NCI-H2107 (cell line): ENCODE data around the gene MAML2.

Experiments used
- DNase-seq: peaks from one replicate; lab custom pipeline; 2025; lab: John Stamatoyannopoulos, UW

Gene MAML2

DNA sequence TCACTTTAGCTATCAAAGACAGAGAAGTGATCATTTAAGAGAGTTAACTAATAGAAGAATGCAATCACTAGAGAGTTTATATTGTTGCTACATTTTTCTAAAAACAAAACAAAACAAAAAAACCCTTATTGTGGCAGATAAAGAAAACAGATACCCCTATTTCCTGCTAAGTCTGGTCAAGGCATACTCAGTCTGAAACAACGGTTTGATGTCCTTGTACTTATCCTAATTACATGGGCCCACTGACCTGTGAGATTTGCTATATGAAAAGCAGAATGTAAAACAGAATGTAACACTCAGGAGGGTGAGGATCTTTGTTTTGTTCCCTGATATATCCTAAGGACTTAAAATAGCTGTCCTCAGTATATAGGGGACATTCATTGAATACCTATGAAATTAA is 24.6 kb downstream of the MAML2 start:
- no peak for DNase-seq

DNA sequence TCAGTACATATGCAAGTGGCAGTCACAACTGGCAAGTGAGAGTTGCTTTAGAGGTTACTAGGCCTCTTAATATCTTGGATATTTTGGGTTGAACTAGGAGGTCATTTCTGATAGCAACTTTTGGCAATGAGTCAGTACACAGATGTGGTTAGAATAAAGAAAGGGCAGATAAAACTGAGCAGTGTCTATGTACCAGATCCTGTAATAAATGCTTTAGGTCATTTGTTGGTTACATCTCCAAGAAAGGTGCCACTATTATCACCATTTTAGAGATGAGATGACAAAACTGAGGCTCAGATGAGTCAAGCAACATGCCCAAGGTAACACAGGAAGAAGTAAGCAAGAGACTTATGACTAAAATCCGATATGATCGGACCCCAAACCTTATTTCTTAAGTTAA is 25.0 kb downstream of the MAML2 start:
- DNase-seq: no peak

DNA sequence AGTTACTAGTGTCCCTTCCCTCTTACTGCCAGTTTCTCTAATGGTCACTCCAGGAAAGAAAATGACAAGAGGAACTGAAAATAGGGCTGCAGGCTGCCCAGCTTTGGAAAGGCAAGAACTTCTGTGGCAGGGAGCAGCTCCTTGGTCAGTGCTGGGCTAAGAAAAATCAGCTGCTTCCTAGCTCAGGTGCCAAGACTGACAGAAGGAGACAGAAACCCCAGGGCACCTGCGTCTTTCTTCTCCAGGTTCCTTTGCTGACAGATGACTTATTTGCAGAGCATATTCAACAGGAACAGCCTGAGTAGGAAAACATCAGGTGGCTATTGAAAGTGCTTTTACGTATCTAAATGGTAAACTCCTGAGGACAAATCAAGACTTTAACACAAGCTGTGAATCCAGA is 25.4 kb downstream of the MAML2 start:
- no peak for DNase-seq

DNA sequence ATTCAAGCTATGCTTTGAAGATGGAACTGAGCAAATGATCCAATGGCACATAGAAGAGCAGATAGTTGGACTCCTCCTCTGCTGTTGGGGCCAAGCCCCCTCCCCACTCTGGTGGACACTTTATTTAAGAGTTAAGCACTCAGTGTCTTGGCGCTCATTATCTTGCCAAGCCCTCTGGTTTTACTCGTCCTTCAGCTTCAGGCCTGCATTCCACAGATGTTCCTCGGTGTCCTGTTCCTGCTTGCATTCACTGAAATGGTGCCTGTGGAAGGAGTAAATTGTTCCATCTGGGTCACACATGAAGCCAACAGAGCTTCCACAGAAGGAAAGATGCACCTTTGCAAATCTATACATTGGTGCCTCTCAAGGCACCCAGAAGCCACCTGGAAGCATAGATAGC is 26.1 kb downstream of the MAML2 start:
- DNase-seq: no peak

DNA sequence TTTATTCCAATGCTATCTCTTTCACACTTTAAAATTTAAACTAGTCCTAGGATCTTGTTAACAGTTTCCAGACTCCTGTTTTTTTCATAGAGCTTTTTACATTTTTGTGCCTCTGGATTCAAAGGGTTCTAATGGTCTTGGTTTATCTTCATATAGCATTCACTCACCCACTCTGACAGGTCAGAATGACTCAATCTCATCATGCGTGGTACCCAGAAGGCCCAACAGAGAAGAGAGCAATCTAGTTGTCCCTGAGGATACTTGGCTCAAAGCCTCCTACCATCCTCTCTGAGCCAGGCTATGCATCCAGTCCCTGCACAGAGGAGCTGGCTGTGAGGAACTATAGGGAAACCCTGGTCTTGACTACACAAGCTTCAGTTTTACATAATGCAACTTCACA is 27.5 kb downstream of the MAML2 start:
- DNase-seq: no peak

DNA sequence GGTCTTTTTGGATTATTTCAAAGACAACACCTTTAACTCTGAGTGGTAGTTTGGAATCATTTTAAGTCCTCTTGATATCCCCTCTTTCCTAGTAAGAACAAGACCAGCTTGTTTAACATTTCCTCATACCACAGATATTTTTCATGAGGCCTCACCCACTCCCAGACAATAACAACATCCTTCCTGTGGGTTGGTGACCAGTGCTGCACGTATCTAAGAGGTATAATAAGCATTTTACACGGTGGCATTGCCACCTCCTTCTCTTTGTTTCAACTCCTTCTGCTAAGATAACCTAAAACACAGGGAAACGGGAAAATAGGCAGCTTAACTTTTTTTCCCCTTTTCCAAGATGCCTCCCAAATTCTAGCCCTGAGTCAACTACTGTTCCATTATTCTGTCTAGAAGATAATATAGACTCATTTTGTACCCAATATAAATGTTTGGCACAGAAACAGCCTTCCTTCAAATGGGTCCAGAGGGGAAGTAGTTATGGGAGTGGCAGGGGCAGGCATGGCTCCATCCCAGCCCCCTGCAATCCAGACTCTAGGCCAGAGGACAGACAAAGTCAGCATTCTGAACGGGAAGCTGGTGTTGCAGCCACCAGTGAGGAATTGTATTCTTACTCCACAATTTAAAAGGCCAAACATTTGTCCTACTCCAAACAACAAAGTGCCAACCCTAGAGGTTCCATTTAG is 28.5 kb downstream of the MAML2 start:
- no peak for DNase-seq

DNA sequence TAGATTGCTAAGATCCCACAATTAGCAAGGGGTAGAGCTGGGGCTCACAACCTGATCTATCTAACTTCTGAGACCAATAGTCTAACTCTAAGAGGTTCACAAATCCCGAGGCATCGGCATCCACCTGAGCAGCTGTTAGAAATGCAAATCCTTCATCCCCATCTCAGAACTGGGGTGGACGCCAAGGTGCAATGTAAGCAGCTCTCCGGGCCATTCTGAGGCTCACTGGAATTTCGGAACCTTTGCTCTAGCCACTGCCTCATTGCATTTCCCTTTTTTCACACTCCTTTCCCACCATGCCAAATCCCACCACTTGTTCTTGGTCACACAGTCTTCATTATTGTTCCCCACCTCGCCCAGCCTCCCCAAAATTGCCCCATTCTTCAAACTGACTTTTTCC is 29.8 kb downstream of the MAML2 start:
- DNase-seq: no peak

DNA sequence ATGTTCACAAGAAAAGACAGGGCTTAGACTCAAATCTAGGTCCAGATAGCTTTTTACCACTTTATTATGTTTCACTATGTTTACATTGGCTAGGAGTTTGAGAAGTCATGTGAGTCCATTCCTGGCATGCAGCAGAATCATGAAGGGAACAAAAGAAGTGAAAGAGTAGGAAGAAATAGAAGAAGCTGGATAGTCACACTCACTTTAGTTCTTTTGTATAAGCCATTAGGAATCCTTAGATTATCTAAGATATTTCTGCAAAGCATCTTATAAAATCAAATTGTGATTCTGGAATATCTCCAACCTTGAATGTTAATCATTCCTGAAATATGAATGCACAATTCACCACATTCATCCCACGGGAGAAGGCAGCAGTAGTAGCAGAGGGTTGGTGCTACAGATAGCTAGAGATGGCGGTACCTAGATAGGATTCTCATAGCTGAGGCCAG is 31.9 kb downstream of the MAML2 start:
- DNase-seq: no peak

DNA sequence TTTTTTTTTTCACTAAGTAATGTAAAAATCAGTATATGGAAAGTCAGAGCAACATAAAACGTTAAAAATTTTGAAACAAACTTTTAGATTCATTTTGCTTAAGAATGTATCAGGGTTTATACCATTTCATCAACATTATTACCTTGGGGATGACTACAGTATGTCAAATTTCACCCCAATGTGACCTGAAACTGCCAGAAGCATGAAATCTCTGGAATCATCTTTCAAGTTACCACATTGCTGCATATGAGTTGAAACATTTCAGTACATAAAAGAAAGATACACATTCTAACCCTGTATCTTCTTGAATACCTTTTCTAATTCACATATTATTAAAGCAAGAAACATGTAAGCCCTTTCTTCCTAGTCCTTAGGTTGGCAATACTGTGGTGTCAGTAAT is 32.8 kb downstream of the MAML2 start:
- DNase-seq: no peak

DNA sequence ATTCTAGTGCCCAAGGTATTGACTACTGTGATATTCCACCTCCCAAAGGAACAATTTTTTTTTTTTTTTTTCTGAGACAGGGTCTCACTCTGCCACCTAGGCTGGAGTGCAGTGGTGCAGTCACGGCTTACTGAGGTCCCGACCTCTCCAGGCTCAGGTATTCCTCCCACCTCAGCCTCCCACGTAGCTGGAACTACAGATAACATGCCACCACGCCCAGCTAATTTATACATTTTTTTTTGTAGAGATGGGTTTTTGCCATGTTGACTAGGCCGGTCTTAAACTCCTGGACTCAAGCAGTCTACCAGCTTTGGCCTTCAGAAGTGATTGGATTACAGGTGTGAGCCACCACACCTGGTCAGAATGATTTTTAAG is 33.4 kb downstream of the MAML2 start:
- no peak for DNase-seq

DNA sequence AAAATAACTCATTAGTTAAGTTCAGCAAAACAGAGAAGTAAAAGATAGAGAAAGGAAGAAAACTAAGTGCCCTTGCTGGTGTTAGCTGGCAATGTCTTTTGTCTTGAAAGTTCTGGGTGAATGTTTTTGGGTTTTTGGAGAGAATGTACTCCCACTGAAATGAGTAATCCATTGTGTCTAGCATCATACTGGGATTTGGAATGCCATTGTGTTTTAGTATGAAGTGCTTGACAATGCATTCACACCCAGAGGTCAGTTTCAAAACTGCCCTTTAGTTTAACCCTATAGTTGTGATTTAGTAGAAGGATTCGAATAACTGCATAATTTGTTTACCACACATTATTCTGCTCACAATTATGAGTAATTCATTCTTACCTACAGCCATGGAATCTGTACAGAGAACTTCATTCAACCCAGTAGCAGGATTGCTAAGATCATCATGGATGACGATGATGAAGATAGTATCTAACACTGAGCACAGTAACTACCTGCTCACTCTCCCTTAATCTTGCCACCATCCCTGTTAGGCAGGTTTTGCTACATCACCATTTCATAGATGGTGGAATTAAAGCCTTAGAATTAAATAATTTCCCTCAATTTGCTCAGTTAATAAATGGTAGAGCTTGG is 33.9 kb downstream of the MAML2 start:
- no peak for DNase-seq

DNA sequence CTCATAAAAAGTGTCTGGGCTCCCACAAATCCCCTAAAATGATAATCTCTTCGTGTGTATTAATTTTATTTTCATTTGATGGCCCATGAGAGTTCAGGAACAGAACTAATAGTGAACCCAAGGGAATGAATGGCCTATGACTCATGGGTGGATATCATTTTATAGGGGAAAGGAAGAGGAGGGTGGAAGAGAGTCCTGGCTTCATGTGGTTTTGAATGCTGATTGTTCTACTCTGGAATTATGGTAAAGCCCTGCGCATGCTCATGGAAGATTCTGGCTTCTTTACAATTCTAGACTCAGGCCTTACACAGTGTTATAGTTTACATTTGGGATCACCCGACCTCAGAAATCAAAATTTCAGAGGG is 35.2 kb downstream of the MAML2 start:
- no peak for DNase-seq

DNA sequence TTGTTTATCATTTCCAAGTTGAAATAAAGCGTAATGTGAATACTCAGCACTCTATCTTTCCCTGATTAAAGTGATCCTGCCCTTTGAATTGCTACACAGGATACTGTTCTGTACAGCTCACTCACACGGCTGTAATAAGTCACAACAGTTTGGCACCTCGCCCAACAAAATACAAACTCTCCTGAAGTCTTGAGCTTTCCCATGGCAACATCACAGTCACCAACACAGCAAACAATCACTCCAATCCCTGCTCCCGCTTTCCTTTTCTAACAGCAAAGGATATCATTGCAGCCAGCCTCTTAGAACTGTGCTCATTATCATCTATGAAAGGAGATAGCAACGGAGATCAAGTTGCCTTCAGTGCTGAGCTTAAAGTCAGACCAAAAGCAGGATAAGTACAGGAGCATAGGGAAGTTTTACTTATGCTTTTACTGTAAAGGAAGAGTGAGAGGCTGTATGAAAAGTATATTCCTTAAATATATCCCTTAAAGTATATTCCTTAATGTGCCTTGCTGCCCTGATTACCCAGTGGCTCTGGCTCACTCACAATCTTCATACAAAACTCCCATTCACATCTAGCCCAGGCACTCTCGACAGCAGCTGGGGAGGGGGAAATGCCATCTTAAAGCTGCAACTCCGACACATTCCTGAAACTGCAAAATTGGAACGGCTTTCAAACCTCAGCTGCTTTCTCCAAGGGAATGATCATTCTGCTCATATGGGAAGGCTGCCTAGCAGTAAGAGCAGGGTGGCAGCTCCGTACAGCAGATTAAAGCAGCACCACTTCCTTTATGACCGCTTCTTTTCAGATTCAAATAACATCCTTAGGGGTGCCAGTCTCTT is 35.8 kb downstream of the MAML2 start:
- DNase-seq: peak; percentile 71

DNA sequence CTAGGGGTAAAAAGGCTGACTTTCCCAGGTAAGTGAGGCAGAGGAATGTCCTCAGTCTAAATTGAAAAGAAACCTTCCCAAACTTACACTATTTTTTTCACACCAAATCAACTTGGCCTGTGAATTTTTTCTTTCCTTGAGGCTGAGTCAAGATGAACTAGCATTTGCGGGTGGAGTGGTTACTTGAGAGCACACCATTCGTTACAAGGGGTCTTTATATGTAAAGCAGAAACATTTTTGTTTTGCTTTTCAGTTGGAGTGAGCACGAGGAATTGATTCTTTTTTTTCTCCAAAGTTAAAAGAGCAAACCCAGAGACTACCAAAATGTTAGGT is 36.4 kb downstream of the MAML2 start:
- DNase-seq: no peak

DNA sequence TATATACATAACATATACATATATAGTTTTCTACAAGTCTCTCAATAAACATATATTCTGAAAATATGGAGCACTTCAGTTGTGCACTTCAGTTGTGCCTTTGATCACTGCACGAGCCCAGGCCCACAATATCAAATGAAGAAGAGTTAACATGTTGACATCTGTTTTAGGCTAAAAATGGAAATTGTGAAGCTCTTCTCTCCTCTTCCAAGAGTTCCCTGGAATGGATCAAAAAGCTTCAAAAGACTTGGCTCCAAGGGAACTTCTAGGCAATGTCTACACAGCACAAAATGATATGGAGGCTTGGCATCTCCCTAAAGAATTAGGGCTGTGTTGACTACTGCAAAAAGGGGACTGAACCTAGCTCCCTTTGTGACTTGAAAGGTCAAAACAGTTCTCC is 36.9 kb downstream of the MAML2 start:
- no peak for DNase-seq

DNA sequence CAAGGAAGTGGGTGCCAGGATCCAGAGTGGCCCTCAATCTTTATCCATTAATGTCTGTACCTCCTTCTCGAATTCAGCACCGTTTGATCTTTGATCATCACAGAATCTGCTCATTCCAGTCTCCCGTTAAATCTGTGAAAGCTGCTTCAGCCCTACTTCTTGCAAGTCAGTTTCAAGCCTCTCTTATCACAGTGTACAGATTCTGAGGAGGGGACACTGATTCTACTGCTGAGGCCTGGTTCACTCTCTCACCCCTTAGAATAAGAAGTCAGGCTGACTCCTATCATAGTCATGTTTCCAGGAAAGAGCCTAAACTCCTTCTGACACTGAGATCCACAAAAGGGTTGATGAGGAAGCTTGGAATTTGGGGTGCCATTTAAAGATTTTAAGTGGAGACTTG is 39.0 kb downstream of the MAML2 start:
- DNase-seq: no peak

DNA sequence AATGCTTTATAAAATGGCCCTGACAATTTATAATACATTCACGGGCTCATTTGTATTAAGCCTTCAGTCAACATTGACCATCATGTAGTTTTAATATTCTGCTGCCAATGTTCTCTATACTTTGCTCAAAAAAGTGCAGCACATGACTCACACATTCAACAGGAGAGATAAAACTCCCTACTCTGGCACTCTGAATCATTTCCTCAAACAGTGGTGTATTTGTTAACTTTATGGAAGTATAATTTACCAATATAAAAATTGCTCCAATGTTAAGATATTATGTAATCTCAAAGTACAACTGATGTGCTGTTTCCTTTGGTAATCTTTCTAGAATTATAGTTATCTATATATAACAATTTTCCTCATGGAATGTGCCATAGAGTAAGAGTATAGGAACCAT is 39.9 kb downstream of the MAML2 start:
- no peak for DNase-seq

DNA sequence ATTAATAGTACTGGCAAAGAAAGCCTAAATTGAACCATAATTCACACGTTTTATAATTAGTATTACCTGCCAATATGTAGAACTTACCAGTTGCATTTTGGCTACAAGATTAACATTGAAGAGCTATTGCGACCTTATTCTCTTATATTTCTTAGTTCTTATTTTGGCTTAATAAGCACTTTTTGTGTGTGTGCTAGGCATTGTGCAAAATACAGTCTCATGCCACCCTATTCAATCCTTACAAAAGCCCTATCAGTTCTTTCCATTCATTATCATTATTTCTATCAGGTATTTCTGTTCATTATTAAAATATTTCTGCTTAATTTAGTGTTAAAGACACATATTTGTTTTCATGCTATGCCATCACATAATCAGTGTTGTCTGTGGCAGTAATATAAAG is 41.2 kb downstream of the MAML2 start:
- DNase-seq: no peak

DNA sequence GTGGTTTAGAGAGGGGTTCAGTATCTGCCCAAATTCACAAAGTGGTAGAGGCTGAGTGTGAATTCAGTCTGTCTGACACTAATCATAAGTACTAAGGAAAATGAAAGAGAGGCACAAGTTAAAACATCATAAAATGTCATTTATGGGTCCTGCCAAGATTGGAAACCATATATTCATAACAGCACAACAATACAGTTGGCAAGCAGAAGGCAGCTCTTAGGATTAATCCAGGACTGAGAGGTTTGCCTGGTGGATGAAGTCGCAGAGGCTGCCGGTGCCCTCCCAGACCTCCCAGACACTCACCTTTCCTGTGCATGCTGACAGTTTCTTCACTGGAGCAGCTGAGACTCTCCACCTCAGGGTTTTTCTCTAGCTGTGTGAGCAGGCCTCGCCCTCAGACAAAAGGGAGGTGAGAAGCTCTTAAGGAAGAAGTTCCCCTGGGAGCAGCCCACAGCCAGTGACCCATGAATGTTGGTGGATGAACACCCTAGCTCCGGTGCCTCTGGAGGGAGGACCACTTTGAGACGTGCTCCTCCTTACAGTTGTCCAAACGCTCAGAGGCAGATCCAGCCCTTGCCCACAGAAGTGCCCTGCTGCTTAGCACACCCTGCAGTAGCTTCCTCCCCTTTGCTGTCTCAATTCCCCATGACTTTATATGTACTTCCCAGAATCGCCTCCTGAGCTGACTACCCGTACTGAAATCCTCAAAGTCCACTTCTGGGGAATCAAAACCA is 43.7 kb downstream of the MAML2 start:
- DNase-seq: no peak

DNA sequence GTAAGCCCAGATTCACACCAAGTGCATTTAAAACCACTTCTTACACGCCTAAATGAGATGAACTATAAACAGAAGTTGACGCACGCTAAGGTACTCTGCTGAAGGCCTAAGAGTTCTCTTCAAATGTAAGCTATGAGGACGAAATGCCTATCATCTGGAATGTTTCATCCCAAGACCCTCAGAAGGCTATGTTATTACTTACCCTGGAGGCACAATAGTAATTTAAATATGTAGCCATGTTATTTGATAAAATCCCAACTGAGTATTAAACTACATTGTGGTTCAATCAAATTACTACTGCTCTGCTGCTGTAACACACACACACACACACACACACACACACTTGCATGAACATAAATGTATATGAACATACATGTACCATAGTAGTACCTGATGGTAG is 47.6 kb downstream of the MAML2 start:
- no peak for DNase-seq

DNA sequence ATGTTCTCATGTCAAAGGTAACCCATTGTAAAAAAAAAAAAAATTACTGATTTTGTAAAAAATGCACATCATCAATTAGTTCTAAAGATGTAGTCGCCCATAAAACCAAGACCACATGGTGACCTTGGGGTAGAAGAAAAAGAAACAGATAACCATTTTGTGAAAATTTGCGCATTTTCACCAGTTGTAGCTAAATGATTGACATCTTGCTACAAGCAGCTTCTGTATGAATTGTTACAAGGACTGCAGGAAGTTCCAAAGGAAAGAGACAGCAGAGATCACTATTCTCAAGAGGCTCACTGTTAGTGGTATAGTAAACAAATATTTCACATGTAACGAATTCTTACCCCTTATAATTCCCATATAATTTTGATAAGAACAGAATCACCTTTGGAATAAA is 48.7 kb downstream of the MAML2 start:
- no peak for DNase-seq

DNA sequence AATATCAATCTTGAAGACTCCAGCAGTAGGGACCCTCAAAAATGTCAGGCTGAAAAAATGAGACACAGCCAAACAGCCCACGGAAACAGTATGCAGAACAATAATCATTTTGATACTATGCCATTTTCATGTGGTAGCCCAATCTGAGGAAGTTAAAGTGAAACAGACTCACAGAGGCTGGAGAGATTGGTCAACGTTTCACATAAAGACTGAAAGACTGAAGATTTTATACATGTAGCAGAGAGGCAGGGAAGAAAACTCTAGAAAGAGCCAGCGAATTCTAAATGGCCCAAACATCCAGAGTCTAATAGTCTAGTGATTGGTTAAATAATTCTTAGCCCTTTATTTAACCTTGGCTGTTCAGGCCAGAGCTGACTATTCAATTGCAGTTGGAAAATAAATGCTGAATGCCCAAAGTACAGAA is 49.4 kb downstream of the MAML2 start:
- no peak for DNase-seq

DNA sequence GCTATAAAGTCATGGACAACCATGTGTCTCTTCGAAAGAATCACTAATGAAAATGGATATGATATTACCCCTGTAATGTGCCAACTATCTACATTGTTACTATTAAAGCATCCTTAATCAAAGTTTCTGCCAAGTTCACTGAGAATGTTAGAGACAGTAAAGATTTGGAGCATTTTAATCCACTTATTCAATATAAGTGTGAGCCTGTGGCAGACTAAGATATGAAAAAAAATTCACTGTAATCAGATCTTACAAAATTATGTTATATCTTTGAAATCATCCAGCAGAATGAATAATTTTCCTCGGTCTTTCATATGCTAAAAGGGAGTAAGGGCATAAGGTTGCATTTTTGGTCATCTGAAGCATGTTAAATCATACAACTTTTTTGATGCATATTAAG is 49.9 kb downstream of the MAML2 start:
- DNase-seq: no peak
